Lower leg skin (tissue), 4 donors: Measurements from ENCODE around the gene PTPN20. TPM values are rescaled to one million over a fixed set of nuclear protein-coding genes. Genes with fewer than 3 reads are reported as not detected.
A peak's percentile ranks its signal among the peaks of the same experiment; 100 is the strongest.

Source experiments
- DNase-seq, 2 donors: peaks; one replicate each; pipeline ENCODE4 v3.0.0-alpha.2; 2019; ENCODE audit warnings: low spot score in 2 of 2
- H3K4me3 ChIP-seq: fragments of 200-600 bp; sonication (generic); 2 replicates; pipeline ENCODE4 v1.5.1; 2017; ENCODE audit warnings: mild to moderate bottlenecking, low read depth; ENCODE audit not compliant: poor library complexity, severe bottlenecking
- CTCF ChIP-seq, 3 donors: fragments of 450-650 bp; IDR thresholded peaks; one replicate each; pipeline ENCODE4 v1.5.1; 2016; ENCODE audit warnings: antibody characterized with exemption in 3 of 3, mild to moderate bottlenecking in 3 of 3, moderate library complexity in 2 of 3
- POLR2A ChIP-seq, 2 donors: fragments of 450-650 bp; IDR thresholded peaks; one replicate each; pipeline ENCODE4 v1.6.1; 2016 to 2017; ENCODE audit warnings: antibody characterized with exemption in 2 of 2, mild to moderate bottlenecking in 1 of 2, moderate library complexity in 1 of 2
- WGBS, 2 donors: methylation state at CpG; one replicate each; pipeline ENCODE4 v1.1.5; 2018; 5-methylcytosine and 5-hydroxymethylcytosine counted together
- intact Hi-C: fragments of 100-400 bp; cut with DNase I; formaldehyde crosslinking; loops from one replicate; pipeline ENCODE4 v1.15.0; 2023; ENCODE audit warnings: low total_unique reads
- total RNA-seq, 4 donors: library from RNA; depleted of rRNA; stranded (reverse); fragments of >200 nt; gene quantifications; one replicate each; pipeline ENCODE4 v1.1.0, GENCODE V29; 2016

PTPN20 gene
- total RNA-seq, 4 donors from 2014 or later: 2.2 to 6.9 (median 6.0) TPM

- WGBS, 2 donors: 89 to 96% methylated on average over 9 to 11 of the region's 11 CpGs
- intact Hi-C loops: no loop called here
- no peak overlapping the region for H3K4me3 ChIP-seq
- TF ChIP-seq POLR2A (IDR thresholded peaks at IDR 0.05) (no peak), CTCF (IDR thresholded peaks at IDR 0.05) (no peak)
- peak; percentile 9 to 81 for DNase-seq
Measured at GRCh38 chr10:47026301-47027107, 115.3 kb downstream of the PTPN20 start.

DNA sequence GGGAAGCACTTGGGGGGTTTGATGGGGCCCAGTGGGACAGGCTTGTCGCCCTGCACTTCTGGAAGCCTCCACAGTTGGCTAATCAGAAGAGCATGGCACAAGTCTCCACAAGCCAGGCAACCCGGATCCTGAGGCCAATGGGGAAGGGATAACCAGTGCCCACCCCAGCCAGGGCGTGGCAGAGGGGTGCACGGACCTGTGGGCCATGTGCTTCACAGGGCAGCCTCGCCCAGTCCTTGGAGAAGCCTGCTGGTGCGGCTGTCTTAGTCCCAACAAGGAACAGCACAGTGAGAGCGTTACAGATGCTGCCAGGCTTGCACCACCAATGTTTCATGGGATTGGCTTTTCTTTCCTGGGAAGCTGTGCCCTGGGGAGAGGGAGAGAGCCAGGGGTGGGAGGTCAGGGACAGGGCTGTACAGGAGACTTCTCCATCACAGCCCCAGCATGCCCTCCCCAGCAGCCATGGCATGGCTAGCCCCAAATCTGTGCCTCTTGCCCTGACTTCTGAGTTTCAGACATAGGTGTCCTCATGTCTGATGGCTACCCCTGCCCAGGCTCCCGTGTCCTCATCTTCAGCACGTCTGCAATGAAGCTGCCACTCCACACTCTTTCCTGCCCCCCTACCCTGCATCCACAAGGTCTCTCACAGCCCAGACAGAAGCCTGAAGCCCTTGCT lies 116.0 kb downstream of the PTPN20 start:
- no peak overlapping the region for H3K4me3 ChIP-seq
- TF ChIP-seq POLR2A (IDR thresholded peaks at IDR 0.05) (no peak), CTCF (IDR thresholded peaks at IDR 0.05) (no peak)
- peak; percentile 9 to 81 for DNase-seq
- WGBS, 2 donors: 61 to 75% methylated on average over 7 to 9 of the region's 9 CpGs
- intact Hi-C loops: no loop called here

DNA sequence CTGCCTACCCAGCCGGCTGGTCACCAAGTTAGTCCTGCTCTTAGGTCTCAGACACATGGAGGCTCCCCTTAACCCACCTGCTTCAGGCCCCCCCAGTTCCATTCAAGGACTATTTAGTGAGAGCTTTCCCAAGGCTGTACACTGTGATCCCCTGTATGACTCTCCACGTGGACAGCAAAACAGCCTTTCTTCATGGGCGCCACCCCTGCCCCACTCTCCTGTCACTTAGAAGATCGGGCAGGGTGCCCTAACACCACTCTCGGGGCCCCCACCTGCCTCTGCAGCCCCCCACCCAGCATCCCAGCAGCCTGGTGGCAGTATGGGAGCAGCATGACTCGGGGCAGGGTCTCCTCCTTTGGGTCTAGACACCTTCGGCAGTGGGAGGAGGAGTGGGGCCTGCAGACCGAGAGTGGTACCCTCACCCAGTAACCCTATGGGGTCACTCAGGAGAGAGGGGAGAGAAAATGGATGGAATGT lies 116.6 kb downstream of the PTPN20 start:
- intact Hi-C loops: no loop called here
- no peak overlapping the region for H3K4me3 ChIP-seq
- WGBS, 2 donors: 88 to 92% methylated on average over 8 of the region's 8 CpGs
- peak in 1 of 2 donors; percentile 73 for DNase-seq
- TF ChIP-seq CTCF (IDR thresholded peaks at IDR 0.05) (no peak), POLR2A (IDR thresholded peaks at IDR 0.05) (no peak)

DNA sequence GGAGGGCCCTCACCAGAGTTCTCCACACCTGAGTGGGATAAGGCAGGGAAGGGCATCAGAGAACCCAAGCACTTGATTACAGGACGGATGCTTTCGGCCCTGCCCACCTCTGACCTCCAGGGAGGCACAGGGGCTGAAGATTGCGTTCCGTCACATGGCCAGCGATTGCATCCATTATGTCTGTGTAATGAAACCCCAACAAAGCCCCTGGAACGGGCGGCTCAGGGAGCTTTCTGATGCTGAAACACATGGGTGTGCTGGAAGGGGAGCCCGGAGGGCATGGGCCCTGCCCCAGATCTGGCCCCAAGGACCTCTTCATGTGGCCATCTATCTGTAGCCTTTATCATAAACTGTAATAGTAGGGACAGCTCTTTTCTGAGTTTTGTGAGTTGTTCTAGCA lies 117.2 kb downstream of the PTPN20 start:
- 91 to 93% methylated on average over 8 of the region's 8 CpGs for WGBS, 2 donors
- intact Hi-C loops: no loop called here
- H3K4me3 ChIP-seq: no peak overlapping the region
- TF ChIP-seq POLR2A (IDR thresholded peaks at IDR 0.05) (no peak), CTCF (IDR thresholded peaks at IDR 0.05) (no peak)
- peak in 1 of 2 donors; percentile 85 for DNase-seq

- intact Hi-C loops: no loop called here
- DNase-seq: peak in 1 of 2 donors; percentile 81
- no peak overlapping the region for H3K4me3 ChIP-seq
- TF ChIP-seq CTCF (IDR thresholded peaks at IDR 0.05) (no peak), POLR2A (IDR thresholded peaks at IDR 0.05) (no peak)
- WGBS, 2 donors: 80% methylated on average over 13 of the region's 13 CpGs
Measured at GRCh38 chr10:47029181-47030009, 118.2 kb downstream of the PTPN20 start.
